Endothelial cell of umbilical vein (primary cell): ENCODE data around the gene RTKN2. TPM values are rescaled to one million over a fixed set of nuclear protein-coding genes. Genes with fewer than 3 reads are reported as not detected.

Experiments used
- BruUV-seq: library from RNA; stranded (reverse); fragments of 400-500 nt; replicated peaks from 2 replicates; lab custom pipeline; 2021; lab: Mats Ljungman, UMichigan
- CTCF ChIA-PET: fragments of 300-600, 350-600 bp; sonication (Branson Sonifier 250); formaldehyde crosslinking; loops from one replicate; lab custom pipeline; 2021; ENCODE audit warnings: antibody characterized with exemption, inconsistent platforms; lab: Charles Lee
- POLR2A ChIA-PET: fragments of 300-600, 350-600 bp; sonication (Branson Sonifier 250); formaldehyde crosslinking; loops from one replicate; lab custom pipeline; 2021; ENCODE audit warnings: antibody characterized with exemption, inconsistent platforms; lab: Charles Lee
- DNase-seq: peaks from one replicate; pipeline ENCODE4 v3.0.0-alpha.2; 2011; ENCODE audit warnings: low read depth, low spot score
- FAIRE-seq: peaks from 2 replicates; lab custom pipeline; 2011; peaks lifted over from hg19 to GRCh38; lab: Jason Lieb, UNC
- H2AFZ ChIP-seq: 2 replicates; pipeline ENCODE4 v1.6.0; 2012; ENCODE audit warnings: low read depth, low read length, control low read depth, inconsistent platforms
- H3K27ac ChIP-seq: 2 replicates; pipeline ENCODE4 v1.5.1; 2011; ENCODE audit warnings: low read depth, mild to moderate bottlenecking, control low read depth, low read length, moderate library complexity; ENCODE audit not compliant: insufficient read depth
- H3K27me3 ChIP-seq, 2 experiments: 2 replicates each; pipeline versions ENCODE4 v1.6.0 to v1.6.1; 2011; ENCODE audit warnings: low read length in 2 of 2, mixed read lengths in 1 of 2; ENCODE audit not compliant: control insufficient read depth in 2 of 2, insufficient read depth in 2 of 2
- H3K36me3 ChIP-seq, 2 experiments: 2 replicates in 1 of 2; 3 replicates in 1 of 2; pipeline ENCODE4 v1.5.1; 2011; ENCODE audit warnings: low read length in 2 of 2, mild to moderate bottlenecking in 1 of 2, moderate library complexity in 1 of 2; ENCODE audit not compliant: control insufficient read depth in 2 of 2, insufficient read depth in 2 of 2; ENCODE audit errors: extremely low read depth in 1 of 2
- H3K4me1 ChIP-seq: 3 replicates; pipeline ENCODE4 v1.5.1; 2011; ENCODE audit warnings: mild to moderate bottlenecking, low read length; ENCODE audit not compliant: control insufficient read depth, insufficient read depth; ENCODE audit errors: extremely low read depth
- H3K4me2 ChIP-seq: 2 replicates; pipeline ENCODE4 v1.6.1; 2011; ENCODE audit warnings: low read length, control low read depth, mixed read lengths; ENCODE audit not compliant: insufficient read depth
- H3K4me3 ChIP-seq, 3 experiments: fragments of 200-600 bp in 1 of 3; sonication (generic), shearing (Covaris generic) in 1 of 3; replicated peaks in 1 of 3; 2 replicates each; pipeline ENCODE4 v1.5.1; 2011 to 2016; ENCODE audit warnings: control low read depth in 3 of 3, low read length in 3 of 3, mild to moderate bottlenecking in 2 of 3, inconsistent platforms in 1 of 3, low read depth in 1 of 3, moderate library complexity in 1 of 3; ENCODE audit not compliant: insufficient read depth in 1 of 3
- H3K79me2 ChIP-seq: 2 replicates; pipeline ENCODE4 v1.6.0; 2012; ENCODE audit warnings: low read length, inconsistent platforms; ENCODE audit not compliant: control insufficient read depth, insufficient read depth
- H3K9ac ChIP-seq: replicated peaks from 2 replicates; pipeline ENCODE3; 2011; ENCODE audit warnings: low read length, control low read depth; ENCODE audit not compliant: insufficient read depth; ENCODE audit errors: extremely low read depth
- H3K9me1 ChIP-seq: replicated peaks from 3 replicates; pipeline ENCODE4 v1.6.0; 2011; ENCODE audit warnings: mild to moderate bottlenecking, low read length; ENCODE audit not compliant: control insufficient read depth, insufficient read depth; ENCODE audit errors: extremely low read depth
- H3K9me3 ChIP-seq: replicated peaks from 2 replicates; pipeline ENCODE4 v1.5.1; 2012; ENCODE audit warnings: low read length, inconsistent platforms; ENCODE audit not compliant: control insufficient read depth, insufficient read depth
- H4K20me1 ChIP-seq: replicated peaks from 2 replicates; pipeline ENCODE3; 2011; ENCODE audit warnings: mild to moderate bottlenecking, low read length; ENCODE audit not compliant: control insufficient read depth, insufficient read depth; ENCODE audit errors: extremely low read depth
- EZH2 ChIP-seq: IDR thresholded peaks from 2 replicates; pipeline ENCODE4 v1.6.1; 2012; ENCODE audit warnings: borderline replicate concordance, low read depth, mild to moderate bottlenecking, moderate library complexity, low read length, inconsistent platforms; ENCODE audit not compliant: severe bottlenecking
- FOS ChIP-seq: IDR thresholded peaks from 2 replicates; pipeline ENCODE4 v1.6.1; 2011; ENCODE audit warnings: mild to moderate bottlenecking, low read length, moderate library complexity, borderline replicate concordance; ENCODE audit not compliant: insufficient read depth
- GATA2 ChIP-seq: IDR thresholded peaks from 2 replicates; pipeline ENCODE4 v1.7.0; 2011; ENCODE audit warnings: low read depth, mild to moderate bottlenecking, moderate library complexity, mixed read lengths, low read length; ENCODE audit not compliant: insufficient read length, insufficient read depth
- JUN ChIP-seq: IDR thresholded peaks from 2 replicates; pipeline ENCODE4 v1.6.1; 2011; ENCODE audit warnings: borderline replicate concordance, low read depth; ENCODE audit not compliant: insufficient read length, insufficient read depth
- MYC ChIP-seq: IDR thresholded peaks from one replicate; pipeline ENCODE4 v1.6.1; 2011; ENCODE audit warnings: mild to moderate bottlenecking, low read depth, low read length
- POLR2A ChIP-seq: IDR thresholded peaks from 2 replicates; pipeline ENCODE4 v1.6.1; 2012; ENCODE audit warnings: low read depth, mild to moderate bottlenecking, control low read depth, low read length
- POLR2AphosphoS5 ChIP-seq: IDR thresholded peaks from 2 replicates; pipeline ENCODE4 v1.6.1; 2012; ENCODE audit warnings: low read depth, mild to moderate bottlenecking, control low read depth, low read length, moderate library complexity; ENCODE audit not compliant: insufficient read depth
- dilution Hi-C: fragments of 300-500 bp; cut with MboI; formaldehyde crosslinking; loops from one replicate; pipeline ENCODE4 v1.15.0; 2019; ENCODE audit warnings: low sequenced_read_pairs; ENCODE audit not compliant: extremely low pct_ligation_motif_present
- intact Hi-C: fragments of 100-400 bp; cut with micrococcal nuclease; formaldehyde crosslinking; loops from one replicate; pipeline ENCODE4 v1.10.0; 2022
- polyA plus RNA-seq, 4 experiments: library from polyadenylated mRNA; depleted of rRNA in 3 of 4; stranded (reverse) in 3 of 4; unstranded in 1 of 4; fragments of >200 nt; gene quantifications; 2 replicates each; pipeline versions ENCODE4 v1.2.1 to v1.2.3, GENCODE V29; 2011 to 2012; ENCODE audit warnings: missing spikeins in 1 of 4
- total RNA-seq: library from RNA; stranded (reverse); gene quantifications from 2 replicates; pipeline ENCODE4 v1.2.3, GENCODE V29; 2021
- TF ChIP-seq, protein P1 (sequence below), 2 donors: IDR thresholded peaks; 1 replicate in 1 of 2; 2 replicates in 1 of 2; pipeline ENCODE4 v1.5.1; 2011; ENCODE audit warnings: low read length in 2 of 2, mild to moderate bottlenecking in 2 of 2, moderate library complexity in 2 of 2, control low read depth in 1 of 2, inconsistent platforms in 1 of 2, low read depth in 1 of 2; ENCODE audit not compliant: insufficient read depth in 1 of 2; ENCODE audit errors: extremely low read depth in 1 of 2
- TF ChIP-seq, protein P2 (sequence below): IDR thresholded peaks from 2 replicates; pipeline ENCODE4 v1.6.1; 2011; ENCODE audit not compliant: insufficient read depth, insufficient read length

Gene RTKN2
- total and polyA plus RNA-seq, 2 donors (not counting 3 experiments of a cell fraction or from before 2014, with no cell fraction given) = 0.65 to 4.8 TPM

DNA sequence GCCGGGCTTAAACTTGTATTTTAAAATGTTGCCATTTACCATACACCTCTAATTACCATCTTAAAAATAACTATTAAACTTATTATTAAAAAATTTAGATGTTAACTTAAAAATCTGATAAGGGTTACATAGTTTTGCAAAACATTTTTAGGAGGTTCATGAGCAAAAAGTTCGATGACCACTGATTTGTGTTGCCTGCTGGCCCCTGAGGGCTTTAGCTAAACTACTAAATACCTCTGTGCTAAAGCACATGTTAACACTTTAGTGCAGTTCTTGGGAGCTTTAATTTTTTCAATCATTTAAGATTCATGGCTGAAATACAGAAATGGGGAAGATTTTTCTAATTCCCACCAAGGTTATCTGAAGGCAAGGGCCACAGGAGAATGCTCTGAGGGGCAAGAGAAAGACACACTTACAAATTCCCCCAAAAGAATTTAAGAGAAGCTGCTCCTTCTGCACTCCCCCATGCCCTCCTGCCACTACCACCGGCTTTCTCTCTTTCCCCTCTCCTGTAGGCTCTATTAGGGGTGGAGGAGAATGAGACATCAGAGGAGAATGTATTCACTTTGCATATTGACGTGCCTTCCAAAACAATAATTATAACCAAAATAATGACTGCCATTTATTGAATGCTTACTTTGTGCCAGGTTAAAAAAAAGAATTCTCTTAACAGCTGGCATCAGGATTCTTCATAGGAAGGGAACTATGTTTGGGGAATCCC, 106.2 kb downstream of the RTKN2 start:
- no peak for FAIRE-seq
- Histone ChIP-seq H3K79me2 (no peaks in the 10 kb centered on the region), H3K4me1 (no peaks in the 10 kb centered on the region), H3K9ac (no peak overlapping the region), H2AFZ (no peak overlapping the region), H3K4me3 (no peak overlapping the region), H3K9me1 (no peaks in the 10 kb centered on the region), H3K27me3 (no peaks in the 10 kb centered on the region), H3K36me3 (no peaks in the 10 kb centered on the region), H3K4me2 (no peak overlapping the region), H3K27ac (no peak overlapping the region), H3K9me3 (no peaks in the 10 kb centered on the region), H4K20me1 (no peaks in the 10 kb centered on the region)
- POLR2A ChIA-PET = no interaction called here
- dilution Hi-C loops = no loop called here
- intact Hi-C loops = no loop called here
- CTCF ChIA-PET = interaction anchor here (1.6 kb wide), 1 partner anchor 8 kb away, joined by 4 read pairs; no protein-coding TSS in a partner anchor
- no peak for DNase-seq
- TF ChIP-seq MYC (no peak), POLR2A (no peak), POLR2AphosphoS5 (no peak), GATA2 (no peak), EZH2 (no peak), FOS (no peak), JUN (no peak)
- TF ChIP-seq, protein P1, sequence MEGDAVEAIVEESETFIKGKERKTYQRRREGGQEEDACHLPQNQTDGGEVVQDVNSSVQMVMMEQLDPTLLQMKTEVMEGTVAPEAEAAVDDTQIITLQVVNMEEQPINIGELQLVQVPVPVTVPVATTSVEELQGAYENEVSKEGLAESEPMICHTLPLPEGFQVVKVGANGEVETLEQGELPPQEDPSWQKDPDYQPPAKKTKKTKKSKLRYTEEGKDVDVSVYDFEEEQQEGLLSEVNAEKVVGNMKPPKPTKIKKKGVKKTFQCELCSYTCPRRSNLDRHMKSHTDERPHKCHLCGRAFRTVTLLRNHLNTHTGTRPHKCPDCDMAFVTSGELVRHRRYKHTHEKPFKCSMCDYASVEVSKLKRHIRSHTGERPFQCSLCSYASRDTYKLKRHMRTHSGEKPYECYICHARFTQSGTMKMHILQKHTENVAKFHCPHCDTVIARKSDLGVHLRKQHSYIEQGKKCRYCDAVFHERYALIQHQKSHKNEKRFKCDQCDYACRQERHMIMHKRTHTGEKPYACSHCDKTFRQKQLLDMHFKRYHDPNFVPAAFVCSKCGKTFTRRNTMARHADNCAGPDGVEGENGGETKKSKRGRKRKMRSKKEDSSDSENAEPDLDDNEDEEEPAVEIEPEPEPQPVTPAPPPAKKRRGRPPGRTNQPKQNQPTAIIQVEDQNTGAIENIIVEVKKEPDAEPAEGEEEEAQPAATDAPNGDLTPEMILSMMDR (IDR thresholded peaks at IDR 0.05; ENCODE audit: extremely low read depth in 1 of 2, insufficient read depth in 1 of 2, low read depth in 1 of 2, low read length in 2 of 2) = no peak
- TF ChIP-seq, protein P2, sequence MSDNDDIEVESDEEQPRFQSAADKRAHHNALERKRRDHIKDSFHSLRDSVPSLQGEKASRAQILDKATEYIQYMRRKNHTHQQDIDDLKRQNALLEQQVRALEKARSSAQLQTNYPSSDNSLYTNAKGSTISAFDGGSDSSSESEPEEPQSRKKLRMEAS = no peak
- BruUV-seq = no TSS peak
